AG09319 (cell line): ENCODE measurements around the gene ZDHHC22.

ENCODE experiments used
- DNase-seq: peaks from one replicate; pipeline ENCODE4 v3.0.0-alpha.2; 2010; ENCODE audit warnings: low read depth; ENCODE audit errors: extremely low read depth
- TF ChIP-seq, protein P1 (sequence below): IDR thresholded peaks from 2 replicates; pipeline ENCODE4 v1.5.1; 2011; ENCODE audit warnings: low read depth, mild to moderate bottlenecking, inconsistent platforms, low read length, moderate library complexity

The ZDHHC22 gene

DNA sequence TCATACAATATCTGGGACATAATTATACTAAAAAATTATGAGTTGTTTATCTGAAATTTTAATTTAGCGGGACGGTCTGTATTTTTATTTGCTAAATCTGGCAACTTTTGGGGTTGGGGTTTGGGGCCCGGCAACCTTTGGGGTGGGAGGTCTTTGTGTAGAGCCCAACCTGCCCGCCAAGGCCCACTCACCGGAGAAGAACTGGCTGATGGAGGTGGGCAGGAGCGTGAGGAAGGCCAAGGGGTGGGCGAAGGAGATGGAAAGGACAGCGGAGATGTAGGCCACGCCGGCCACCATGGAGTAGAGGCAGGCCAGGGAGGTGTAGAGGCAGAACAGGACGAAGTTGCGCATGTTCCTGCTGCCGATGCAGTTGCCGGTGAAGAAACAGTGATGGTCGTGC lies 2.6 kb downstream of the ZDHHC22 start:
- DNase-seq = no peak
- TF ChIP-seq, protein P1, sequence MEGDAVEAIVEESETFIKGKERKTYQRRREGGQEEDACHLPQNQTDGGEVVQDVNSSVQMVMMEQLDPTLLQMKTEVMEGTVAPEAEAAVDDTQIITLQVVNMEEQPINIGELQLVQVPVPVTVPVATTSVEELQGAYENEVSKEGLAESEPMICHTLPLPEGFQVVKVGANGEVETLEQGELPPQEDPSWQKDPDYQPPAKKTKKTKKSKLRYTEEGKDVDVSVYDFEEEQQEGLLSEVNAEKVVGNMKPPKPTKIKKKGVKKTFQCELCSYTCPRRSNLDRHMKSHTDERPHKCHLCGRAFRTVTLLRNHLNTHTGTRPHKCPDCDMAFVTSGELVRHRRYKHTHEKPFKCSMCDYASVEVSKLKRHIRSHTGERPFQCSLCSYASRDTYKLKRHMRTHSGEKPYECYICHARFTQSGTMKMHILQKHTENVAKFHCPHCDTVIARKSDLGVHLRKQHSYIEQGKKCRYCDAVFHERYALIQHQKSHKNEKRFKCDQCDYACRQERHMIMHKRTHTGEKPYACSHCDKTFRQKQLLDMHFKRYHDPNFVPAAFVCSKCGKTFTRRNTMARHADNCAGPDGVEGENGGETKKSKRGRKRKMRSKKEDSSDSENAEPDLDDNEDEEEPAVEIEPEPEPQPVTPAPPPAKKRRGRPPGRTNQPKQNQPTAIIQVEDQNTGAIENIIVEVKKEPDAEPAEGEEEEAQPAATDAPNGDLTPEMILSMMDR = no peak

- DNase-seq = no peak
Observed at GRCh38 chr14:77133720-77134338, 7.8 kb downstream of the ZDHHC22 start.

DNA sequence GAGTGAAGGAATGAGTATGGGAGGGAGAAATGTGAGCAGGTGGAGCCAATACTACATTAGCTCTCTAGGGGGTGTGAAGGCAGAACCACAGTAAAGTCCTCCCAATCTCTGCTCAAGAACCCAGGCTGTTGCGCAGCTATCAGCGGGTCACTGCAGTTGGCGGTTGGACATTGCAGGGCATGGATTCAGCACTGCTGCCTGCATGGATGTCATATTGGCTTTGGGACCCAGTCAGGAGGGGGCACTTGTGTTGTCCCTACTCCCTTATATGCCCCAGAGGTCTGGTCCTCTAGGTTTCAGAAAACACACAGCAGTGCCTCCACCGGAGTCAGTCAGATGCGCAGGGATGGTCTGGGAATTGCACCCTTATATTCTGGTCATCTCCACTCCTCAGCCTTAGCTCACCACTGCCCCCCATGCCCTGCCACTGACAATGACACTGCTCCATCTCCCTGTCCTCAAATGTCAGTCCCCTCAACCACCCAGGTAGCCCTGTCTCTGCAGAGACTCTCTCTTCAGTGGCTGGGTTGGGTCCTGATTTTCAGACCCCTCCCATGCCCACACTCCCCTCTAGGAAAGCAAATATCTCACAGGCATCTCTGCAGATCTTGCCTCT lies 9.6 kb downstream of the ZDHHC22 start:
- TF ChIP-seq, protein P1 = no peak
- no peak for DNase-seq

More at GRCh38 chr14:77133720-77134338, 7.8 kb downstream of the ZDHHC22 start:
- TF ChIP-seq, protein P1 = no peak

GRCh38 chr14:77131206-77131605 lies 10.4 kb downstream of the ZDHHC22 start:
- DNase-seq = no peak
- TF ChIP-seq, protein P1 = no peak

GRCh38 chr14:77130386-77130785 lies 11.2 kb downstream of the ZDHHC22 start:
- TF ChIP-seq, protein P1 = no peak
- DNase-seq = no peak

DNA sequence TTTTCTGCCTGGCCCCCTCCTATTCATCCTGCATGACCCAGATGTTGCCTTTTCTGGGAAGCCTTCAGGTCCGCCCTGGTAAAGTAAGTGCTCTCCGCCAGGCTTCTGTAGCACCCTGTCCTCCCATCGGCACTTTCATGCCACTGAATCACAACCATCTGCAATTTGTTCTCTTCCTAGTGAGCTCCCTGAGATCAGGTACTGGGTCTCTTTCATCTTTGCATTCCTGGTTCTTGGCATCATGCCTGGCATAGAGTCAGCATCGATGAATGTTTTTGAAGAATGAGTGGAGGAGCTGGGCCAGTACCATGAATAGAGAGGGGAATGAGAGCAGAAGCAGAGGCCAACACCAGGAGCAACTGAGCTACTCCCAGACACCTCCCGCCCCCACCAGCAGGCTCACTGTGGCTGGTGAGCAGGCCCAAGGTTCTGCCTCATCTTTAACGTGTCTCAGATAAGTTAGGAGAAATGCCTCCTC lies 13.1 kb downstream of the ZDHHC22 start:
- DNase-seq = no peak
- TF ChIP-seq, protein P1 = no peak

- no peak for DNase-seq
- TF ChIP-seq, protein P1 = no peak
Observed at GRCh38 chr14:77126461-77126990, 15.1 kb downstream of the ZDHHC22 start.
